GM12878 (cell line): ENCODE data around the gene GLO1. TPM values are rescaled to one million over a fixed set of nuclear protein-coding genes. Genes with fewer than 3 reads are reported as not detected.

Source experiments
- ATAC-seq: fragments of 200-7000 bp; cut with Tn5 transposase; 3 replicates; pipeline ENCODE4 v1.9.1; 2020; ENCODE audit warnings: mild to moderate bottlenecking, moderate library complexity
- BruUV-seq: library from RNA; stranded (reverse); fragments of 400-500 nt; replicated peaks from 2 replicates; lab custom pipeline; 2021; lab: Mats Ljungman, UMichigan
- CTCF ChIA-PET: fragments of 300-600 bp; sonication (Branson Sonifier 250); formaldehyde crosslinking; extraction: SDS; loops from one replicate; lab custom pipeline; 2021; ENCODE audit warnings: inconsistent platforms; lab: Yijun Ruan, JAX
- POLR2A ChIA-PET: fragments of 350-600 bp; formaldehyde crosslinking; extraction: SDS; loops from one replicate; lab custom pipeline; 2021; ENCODE audit warnings: inconsistent platforms; lab: Charles Lee
- RAD21 ChIA-PET: fragments of 300-600 bp; sonication (Branson Sonifier 250); formaldehyde crosslinking; loops from one replicate; lab custom pipeline; 2023; ENCODE audit warnings: antibody characterized with exemption; ENCODE audit not compliant: unreplicated experiment; lab: Charles Lee
- SMC1A ChIA-PET: fragments of 300-600 bp; sonication (Branson Sonifier 250); formaldehyde crosslinking; loops from one replicate; lab custom pipeline; 2023; ENCODE audit not compliant: unreplicated experiment, uncharacterized antibody; lab: Charles Lee
- DNase-seq: peaks from one replicate; pipeline ENCODE4 v3.0.0-alpha.2; 2011; ENCODE audit warnings: low read depth, low spot score
- FAIRE-seq: peaks from 3 replicates; lab custom pipeline; 2011; peaks lifted over from hg19 to GRCh38; lab: Jason Lieb, UNC
- H2AFZ ChIP-seq: 2 replicates; pipeline ENCODE4 v1.6.0; 2011; ENCODE audit warnings: low read depth, low read length, control low read depth; ENCODE audit not compliant: control insufficient read depth
- H3K27ac ChIP-seq: 2 replicates; pipeline ENCODE4 v1.5.1; 2011; ENCODE audit warnings: control low read depth; ENCODE audit not compliant: control insufficient read depth, insufficient read depth
- H3K27me3 ChIP-seq, 2 experiments: replicated peaks in 1 of 2; 2 replicates each; pipeline versions ENCODE4 v1.6.0 to v1.6.1; 2011; ENCODE audit warnings: low read length in 1 of 2; ENCODE audit not compliant: control insufficient read depth in 2 of 2, insufficient read depth in 2 of 2
- H3K36me3 ChIP-seq, 2 experiments: 2 replicates each; pipeline ENCODE4 v1.5.1; 2011; ENCODE audit warnings: low read length in 1 of 2; ENCODE audit not compliant: control insufficient read depth in 2 of 2, insufficient read depth in 2 of 2
- H3K4me1 ChIP-seq: 2 replicates; pipeline ENCODE4 v1.6.1; 2011; ENCODE audit warnings: mild to moderate bottlenecking, low read length, moderate library complexity, mixed read lengths; ENCODE audit not compliant: control insufficient read depth, insufficient read depth
- H3K4me2 ChIP-seq: 2 replicates; pipeline ENCODE4 v1.6.0; 2011; ENCODE audit warnings: control low read depth; ENCODE audit not compliant: control insufficient read depth, insufficient read depth
- H3K4me3 ChIP-seq: fragments of 200-600 bp; sonication (generic); 2 replicates; pipeline ENCODE4 v1.5.1; 2016
- H3K79me2 ChIP-seq: 2 replicates; pipeline ENCODE4 v1.6.0; 2011; ENCODE audit warnings: low read length; ENCODE audit not compliant: control insufficient read depth, insufficient read depth
- H3K9ac ChIP-seq: 2 replicates; pipeline ENCODE4 v1.8.0; 2011; ENCODE audit warnings: low read length, control low read depth, mixed read lengths; ENCODE audit not compliant: control insufficient read depth, insufficient read depth
- H3K9me3 ChIP-seq: replicated peaks from 3 replicates; pipeline ENCODE4 v1.5.1; 2011; ENCODE audit warnings: mild to moderate bottlenecking, low read length; ENCODE audit not compliant: control insufficient read depth, insufficient read depth
- H4K20me1 ChIP-seq: 2 replicates; pipeline ENCODE4 v1.6.0; 2011; ENCODE audit not compliant: control insufficient read depth, insufficient read depth
- BMI1 ChIP-seq: fragments of 450-650 bp; IDR thresholded peaks from 2 replicates; pipeline ENCODE4 v1.6.1; 2016; ENCODE audit warnings: mild to moderate bottlenecking, moderate library complexity, borderline replicate concordance
- FOXK2 ChIP-seq: fragments of 450-650 bp; IDR thresholded peaks from 2 replicates; pipeline ENCODE4 v1.6.1; 2017; ENCODE audit warnings: mild to moderate bottlenecking, moderate library complexity
- FOXM1 ChIP-seq: IDR thresholded peaks from 2 replicates; pipeline ENCODE4 v1.6.1; 2012; ENCODE audit warnings: low read depth, mild to moderate bottlenecking, inconsistent platforms, low read length, moderate library complexity
- MEF2B ChIP-seq: fragments of 450-650 bp; IDR thresholded peaks from 2 replicates; pipeline ENCODE4 v1.6.1; 2018; ENCODE audit warnings: mild to moderate bottlenecking, moderate library complexity; ENCODE audit not compliant: partially characterized antibody, poor library complexity, severe bottlenecking
- PAX8 ChIP-seq: fragments of 450-650 bp; IDR thresholded peaks from 2 replicates; pipeline ENCODE4 v1.6.1; 2017; ENCODE audit warnings: mild to moderate bottlenecking, moderate library complexity
- SMAD5 ChIP-seq: IDR thresholded peaks from 2 replicates; pipeline ENCODE4 v1.6.1; 2016; ENCODE audit warnings: antibody characterized with exemption, low read depth
- SMC3 ChIP-seq: IDR thresholded peaks from 2 replicates; pipeline ENCODE4 v1.6.1; 2011; ENCODE audit warnings: low read length, improper control_type of control experiment, borderline replicate concordance
- SP1 ChIP-seq: IDR thresholded peaks from one replicate; pipeline ENCODE4 v1.6.1; 2011; ENCODE audit warnings: low read depth, low read length
- SREBF2 ChIP-seq: IDR thresholded peaks from 2 replicates; pipeline ENCODE4 v1.6.1; 2012; ENCODE audit warnings: mild to moderate bottlenecking, low read length
- STAT3 ChIP-seq: IDR thresholded peaks from 2 replicates; pipeline ENCODE4 v1.6.1; 2011; ENCODE audit warnings: low read depth, low read length, improper control_type of control experiment
- TARDBP ChIP-seq: IDR thresholded peaks from 2 replicates; pipeline ENCODE4 v1.6.1; 2016; ENCODE audit warnings: borderline replicate concordance
- ZNF274 ChIP-seq: IDR thresholded peaks from one replicate; pipeline ENCODE4 v1.8.0; 2011; ENCODE audit not compliant: insufficient read length, insufficient read depth
- WGBS: methylation state at CpG from one replicate; pipeline ENCODE4 v1.1.6; 2016; ENCODE audit warnings: low lambda C conversion rate; ENCODE audit not compliant: insufficient replicate concordance, insufficient coverage; ENCODE audit errors: missing lambda C conversion rate; 5-methylcytosine and 5-hydroxymethylcytosine counted together
- in situ Hi-C: fragments of 300-500 bp; cut with MboI; formaldehyde crosslinking; loops from 9 replicates; pipeline ENCODE4 v1.14.3; 2018; ENCODE audit warnings: mixed read lengths
- intact Hi-C: fragments of 100-400 bp; cut with micrococcal nuclease; formaldehyde crosslinking; loops from one replicate; pipeline ENCODE4 v1.14.2; 2022; ENCODE audit not compliant: unreplicated experiment
- polyA plus RNA-seq, 11 experiments: library from polyadenylated mRNA; depleted of rRNA in 4 of 11; unstranded in 6 of 11; stranded (reverse) in 5 of 11; fragments of >200 nt; fragmentation: Nextera tagmentation in 4 of 11; fragmentation: Illumina TruSeq in 1 of 11; extraction: Ambion mirVana in 4 of 11; extraction: Trizol in 1 of 11; gene quantifications; 1 replicate in 1 of 11; 2 replicates in 10 of 11; pipeline versions ENCODE4 v1.2.1 to v1.2.3, GENCODE V29; 2011 to 2016; ENCODE audit warnings: inconsistent platforms in 2 of 11, missing spikeins in 2 of 11, low read depth in 1 of 11
- total RNA-seq, 4 experiments: library from RNA; depleted of rRNA in 3 of 4; stranded (reverse); fragments of >200 nt in 3 of 4; fragmentation: Illumina TruSeq in 1 of 4; extraction: Trizol in 1 of 4; gene quantifications; 2 replicates each; pipeline versions ENCODE4 v1.2.1 to v1.2.3, GENCODE V29; 2013 to 2021
- TF ChIP-seq, protein P1 (sequence below): fragments of 450-650 bp; IDR thresholded peaks from 2 replicates; pipeline ENCODE4 v1.6.1; 2017; ENCODE audit warnings: borderline replicate concordance
- TF ChIP-seq, protein P2 (sequence below), 3 experiments: IDR thresholded peaks in 2 of 3; conservative IDR thresholded peaks in 1 of 3; 2 replicates each; pipeline ENCODE4 v1.5.1; 2011; ENCODE audit warnings: low read depth in 3 of 3, low read length in 3 of 3, mild to moderate bottlenecking in 3 of 3, control low read depth in 2 of 3, moderate library complexity in 2 of 3, inconsistent platforms in 1 of 3, mixed read lengths in 1 of 3; ENCODE audit not compliant: control insufficient read depth in 2 of 3, insufficient read depth in 1 of 3; ENCODE audit errors: extremely low read depth in 1 of 3
- TF ChIP-seq, protein P3 (sequence below): fragments of 450-650 bp; IDR thresholded peaks from 2 replicates; pipeline ENCODE4 v1.6.1; 2016; ENCODE audit warnings: mild to moderate bottlenecking

Gene GLO1
- total and polyA plus RNA-seq, 10 of the 15 experiments (the other 5 are each of a cell fraction or from before 2014, with no cell fraction given), result 105 to 227 (median 150) TPM

DNA sequence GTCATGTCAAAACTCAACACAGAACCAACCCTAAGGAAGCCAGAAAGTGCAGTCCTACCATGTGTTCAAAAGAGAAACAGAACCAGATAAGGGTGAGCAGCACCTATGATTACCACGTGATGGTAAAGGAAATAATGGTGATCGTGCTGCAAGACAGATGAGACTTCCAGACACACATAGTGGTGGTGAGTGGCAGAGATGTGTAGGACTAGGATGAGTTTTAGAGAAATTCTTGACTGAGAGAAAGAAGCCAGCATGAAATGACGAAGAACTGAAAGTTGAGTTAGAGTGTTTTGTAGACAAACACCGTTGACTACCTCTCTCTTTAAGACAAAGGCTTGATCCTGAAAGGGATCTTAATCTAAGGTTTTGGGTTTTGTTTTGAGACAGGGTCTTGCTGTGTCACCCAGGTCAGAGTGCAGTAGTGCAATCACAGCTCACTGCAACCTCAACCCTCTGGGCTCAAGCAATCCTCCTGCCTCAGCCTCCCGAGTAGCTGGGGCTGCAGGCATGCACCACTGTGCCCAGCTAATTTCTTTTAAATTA is 52.7 kb downstream of the GLO1 start:
- RAD21 ChIA-PET, result no interaction called here
- WGBS, result 47% methylated on average over 5 of the region's 5 CpGs
- H3K4me2 ChIP-seq, result no peak overlapping the region

More for the DNA sequence above, 52.7 kb downstream of the GLO1 start:
- CTCF ChIA-PET, result no interaction called here
- BruUV-seq, result no TSS peak
- no peak for FAIRE-seq
- Histone ChIP-seq H3K4me1 (no peaks in the 10 kb centered on the region), H3K9me3 (no peaks in the 10 kb centered on the region), H3K27me3 (no peaks in the 10 kb centered on the region), H3K4me3 (no peak overlapping the region), H2AFZ (no peak overlapping the region), H3K79me2 (no peaks in the 10 kb centered on the region), H3K27ac (no peak overlapping the region), H3K9ac (no peak overlapping the region), H3K36me3 (no peaks in the 10 kb centered on the region), H4K20me1 (no peaks in the 10 kb centered on the region)
- intact Hi-C loops, result no loop called here
- TF ChIP-seq FOXM1, result no peak
- no peak for TF ChIP-seq TARDBP
- TF ChIP-seq SMAD5, result no peak
- TF ChIP-seq, protein P1, sequence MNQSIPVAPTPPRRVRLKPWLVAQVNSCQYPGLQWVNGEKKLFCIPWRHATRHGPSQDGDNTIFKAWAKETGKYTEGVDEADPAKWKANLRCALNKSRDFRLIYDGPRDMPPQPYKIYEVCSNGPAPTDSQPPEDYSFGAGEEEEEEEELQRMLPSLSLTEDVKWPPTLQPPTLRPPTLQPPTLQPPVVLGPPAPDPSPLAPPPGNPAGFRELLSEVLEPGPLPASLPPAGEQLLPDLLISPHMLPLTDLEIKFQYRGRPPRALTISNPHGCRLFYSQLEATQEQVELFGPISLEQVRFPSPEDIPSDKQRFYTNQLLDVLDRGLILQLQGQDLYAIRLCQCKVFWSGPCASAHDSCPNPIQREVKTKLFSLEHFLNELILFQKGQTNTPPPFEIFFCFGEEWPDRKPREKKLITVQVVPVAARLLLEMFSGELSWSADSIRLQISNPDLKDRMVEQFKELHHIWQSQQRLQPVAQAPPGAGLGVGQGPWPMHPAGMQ, result no peak
- no peak for TF ChIP-seq SP1
- no peak for TF ChIP-seq FOXK2
- TF ChIP-seq PAX8, result no peak
- TF ChIP-seq STAT3, result no peak
- TF ChIP-seq BMI1, result no peak
- TF ChIP-seq, protein P2, sequence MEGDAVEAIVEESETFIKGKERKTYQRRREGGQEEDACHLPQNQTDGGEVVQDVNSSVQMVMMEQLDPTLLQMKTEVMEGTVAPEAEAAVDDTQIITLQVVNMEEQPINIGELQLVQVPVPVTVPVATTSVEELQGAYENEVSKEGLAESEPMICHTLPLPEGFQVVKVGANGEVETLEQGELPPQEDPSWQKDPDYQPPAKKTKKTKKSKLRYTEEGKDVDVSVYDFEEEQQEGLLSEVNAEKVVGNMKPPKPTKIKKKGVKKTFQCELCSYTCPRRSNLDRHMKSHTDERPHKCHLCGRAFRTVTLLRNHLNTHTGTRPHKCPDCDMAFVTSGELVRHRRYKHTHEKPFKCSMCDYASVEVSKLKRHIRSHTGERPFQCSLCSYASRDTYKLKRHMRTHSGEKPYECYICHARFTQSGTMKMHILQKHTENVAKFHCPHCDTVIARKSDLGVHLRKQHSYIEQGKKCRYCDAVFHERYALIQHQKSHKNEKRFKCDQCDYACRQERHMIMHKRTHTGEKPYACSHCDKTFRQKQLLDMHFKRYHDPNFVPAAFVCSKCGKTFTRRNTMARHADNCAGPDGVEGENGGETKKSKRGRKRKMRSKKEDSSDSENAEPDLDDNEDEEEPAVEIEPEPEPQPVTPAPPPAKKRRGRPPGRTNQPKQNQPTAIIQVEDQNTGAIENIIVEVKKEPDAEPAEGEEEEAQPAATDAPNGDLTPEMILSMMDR (IDR thresholded peaks at IDR 0.05 in 2 of 3, conservative IDR thresholded peaks at IDR 0.05 in 1 of 3; ENCODE audit: control insufficient read depth in 2 of 3, extremely low read depth in 1 of 3, insufficient read depth in 1 of 3, low read depth in 3 of 3, low read length in 3 of 3), result no peak
- TF ChIP-seq SMC3, result no peak
- no peak for TF ChIP-seq SREBF2
- TF ChIP-seq MEF2B, result no peak
- no peak for TF ChIP-seq ZNF274
- TF ChIP-seq, protein P3, sequence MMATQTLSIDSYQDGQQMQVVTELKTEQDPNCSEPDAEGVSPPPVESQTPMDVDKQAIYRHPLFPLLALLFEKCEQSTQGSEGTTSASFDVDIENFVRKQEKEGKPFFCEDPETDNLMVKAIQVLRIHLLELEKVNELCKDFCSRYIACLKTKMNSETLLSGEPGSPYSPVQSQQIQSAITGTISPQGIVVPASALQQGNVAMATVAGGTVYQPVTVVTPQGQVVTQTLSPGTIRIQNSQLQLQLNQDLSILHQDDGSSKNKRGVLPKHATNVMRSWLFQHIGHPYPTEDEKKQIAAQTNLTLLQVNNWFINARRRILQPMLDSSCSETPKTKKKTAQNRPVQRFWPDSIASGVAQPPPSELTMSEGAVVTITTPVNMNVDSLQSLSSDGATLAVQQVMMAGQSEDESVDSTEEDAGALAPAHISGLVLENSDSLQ, result no peak
- ATAC-seq, result no peak
- POLR2A ChIA-PET, result no interaction called here
- in situ Hi-C loops, result no loop called here
- SMC1A ChIA-PET, result no interaction called here
- DNase-seq, result no peak
